Gastrocnemius medialis (tissue), 4 donors: ENCODE measurements around the gene MTFR1L. TPM values are rescaled to one million over a fixed set of nuclear protein-coding genes. Genes with fewer than 3 reads are reported as not detected.

Source experiments
- ATAC-seq, 2 donors: fragments of 150-250 bp; one replicate each; pipeline ENCODE4 v1.9.1; 2016
- DNase-seq, 2 donors: peaks; one replicate each; pipeline ENCODE4 v3.0.0-alpha.2; 2019
- H3K27ac ChIP-seq, 4 donors: fragments of 200-600 bp; sonication (generic); 1 replicate in 1 of 4; 2 replicates in 3 of 4; pipeline ENCODE4 v1.5.1; 2016 to 2018; ENCODE audit warnings: mild to moderate bottlenecking in 2 of 4, moderate library complexity in 1 of 4
- H3K27me3 ChIP-seq, 3 donors: fragments of 200-600 bp; sonication (generic) in 2 of 3; 1 replicate in 1 of 3; 2 replicates in 2 of 3; pipeline versions ENCODE4 v1.5.1 to v1.6.0; 2016 to 2019; ENCODE audit warnings: mild to moderate bottlenecking in 1 of 3, moderate library complexity in 1 of 3
- H3K36me3 ChIP-seq, 2 donors: fragments of 200-600 bp; sonication (generic) in 1 of 2; one replicate each; pipeline ENCODE4 v1.5.1; 2017 to 2018
- H3K4me1 ChIP-seq, 2 donors: fragments of 200-600 bp; sonication (generic) in 1 of 2; one replicate each; pipeline ENCODE4 v1.5.1; 2016 to 2017; ENCODE audit warnings: mild to moderate bottlenecking in 2 of 2
- H3K4me3 ChIP-seq, 4 donors: fragments of 200-600 bp; sonication (generic) in 3 of 4; 1 replicate in 1 of 4; 2 replicates in 3 of 4; pipeline ENCODE4 v1.5.1; 2016 to 2019; ENCODE audit warnings: mild to moderate bottlenecking in 2 of 4
- H3K9me3 ChIP-seq, 3 donors: fragments of 200-600 bp; sonication (generic) in 2 of 3; 1 replicate in 1 of 3; 2 replicates in 2 of 3; pipeline ENCODE4 v1.5.1; 2016 to 2019
- CTCF ChIP-seq, 5 experiments: fragments of 450-650 bp in 3 of 5; fragments of 200-600 bp in 2 of 5; sonication (generic) in 2 of 5; IDR thresholded peaks in 4 of 5; conservative IDR thresholded peaks in 1 of 5; 1 replicate in 4 of 5; 2 replicates in 1 of 5; pipeline ENCODE4 v1.5.1; 2016 to 2019; ENCODE audit warnings: antibody characterized with exemption in 5 of 5, mild to moderate bottlenecking in 3 of 5, moderate library complexity in 3 of 5
- POLR2A ChIP-seq, 2 donors: fragments of 450-650 bp; IDR thresholded peaks; one replicate each; pipeline ENCODE4 v1.6.1; 2017; ENCODE audit warnings: antibody characterized with exemption in 2 of 2, mild to moderate bottlenecking in 2 of 2, moderate library complexity in 2 of 2
- in situ Hi-C, 4 donors: fragments of 200-750 bp; cut with MboI; loops; one replicate each; pipeline versions ENCODE4 v1.15.0 to v1.8.0; 2017; ENCODE audit warnings: low sequenced_read_pairs in 4 of 4
- intact Hi-C: fragments of 100-400 bp; cut with DNase I; formaldehyde crosslinking; loops from one replicate; pipeline ENCODE4 v1.15.1; 2023; ENCODE audit warnings: low total_unique reads
- total RNA-seq, 4 donors: library from RNA; depleted of rRNA; stranded (reverse); fragments of >200 nt; gene quantifications; one replicate each; pipeline versions ENCODE4 v1.1.0 to v1.2.3, GENCODE V29; 2016

MTFR1L gene
- total RNA-seq, 4 donors from 2014 or later, result 123 to 186 (median 170) TPM

- no peak for TF ChIP-seq POLR2A (IDR thresholded peaks at IDR 0.05)
- no peak for TF ChIP-seq CTCF (IDR thresholded peaks at IDR 0.05 in 4 of 5, conservative IDR thresholded peaks at IDR 0.05 in 1 of 5)
- intact Hi-C loops, result no loop called here
- ATAC-seq, result no peak
- no peaks in the 10 kb centered on the region for H3K9me3 ChIP-seq
- H3K4me1 ChIP-seq, result peaks cover 40 to 49% of the 10 kb centered on the region in 2 donors
- no peaks in the 10 kb centered on the region for H3K36me3 ChIP-seq
- H3K27ac ChIP-seq, result peak overlapping the region in 2 of 4 donors; percentile 91
- H3K27me3 ChIP-seq, result no peaks in the 10 kb centered on the region
- no peak for DNase-seq
- in situ Hi-C loops, result loop anchor here in 3 of 4 donors (5.0 kb wide), 1 partner anchor 183 kb away; no protein-coding TSS in a partner anchor
- H3K4me3 ChIP-seq, result no peak overlapping the region
Observed at GRCh38 chr1:25795211-25795610, 24.5 kb upstream of the MTFR1L start.

GRCh38 chr1:25795946-25796810, 23.6 kb upstream of the MTFR1L start:
- DNase-seq (peak; percentile 78 to 89), ATAC-seq (peak; percentile 81 to 83)
- no peaks in the 10 kb centered on the region for H3K36me3 ChIP-seq
- H3K27me3 ChIP-seq, result no peaks in the 10 kb centered on the region
- intact Hi-C loops, result loop anchor here (1.0 to 2.0 kb wide), 4 partner anchors 25 to 188 kb away; no protein-coding TSS in a partner anchor
- peak overlapping the region; percentile 19 to 38 (median 36) for H3K4me3 ChIP-seq
- TF ChIP-seq POLR2A (IDR thresholded peaks at IDR 0.05) (peak; percentile 23 to 39), CTCF (IDR thresholded peaks at IDR 0.05 in 4 of 5, conservative IDR thresholded peaks at IDR 0.05 in 1 of 5) (no peak)
- H3K4me1 ChIP-seq, result peaks cover 45 to 57% of the 10 kb centered on the region in 2 donors
- no peaks in the 10 kb centered on the region for H3K9me3 ChIP-seq
- peak overlapping the region; percentile 88 to 91 (median 90) for H3K27ac ChIP-seq
- in situ Hi-C loops, result loop anchor here in 3 of 4 donors (5.0 kb wide), 1 partner anchor 184 kb away; no protein-coding TSS in a partner anchor

GRCh38 chr1:25796811-25797458, 22.8 kb upstream of the MTFR1L start:
- in situ Hi-C loops (loop anchor here in 3 of 4 donors (5.0 kb wide), 1 partner anchor 185 kb away; no protein-coding TSS in a partner anchor), intact Hi-C loops (loop anchor here (1.0 to 2.0 kb wide), 4 partner anchors 26 to 189 kb away; no protein-coding TSS in a partner anchor)
- Histone ChIP-seq H3K36me3 (no peaks in the 10 kb centered on the region), H3K27ac (peak overlapping the region; percentile 88 to 91 (median 90)), H3K27me3 (no peaks in the 10 kb centered on the region), H3K4me1 (peaks cover 53 to 65% of the 10 kb centered on the region in 2 donors), H3K9me3 (no peaks in the 10 kb centered on the region), H3K4me3 (peak overlapping the region; percentile 19 to 38 (median 36))
- peak; percentile 60 to 62 for ATAC-seq
- TF ChIP-seq POLR2A (IDR thresholded peaks at IDR 0.05) (no peak), CTCF (IDR thresholded peaks at IDR 0.05 in 4 of 5, conservative IDR thresholded peaks at IDR 0.05 in 1 of 5) (peak; percentile 80 to 90 (median 85))
- DNase-seq, result peak; percentile 49 to 78

GRCh38 chr1:25797939-25798338, 21.8 kb upstream of the MTFR1L start:
- TF ChIP-seq POLR2A (IDR thresholded peaks at IDR 0.05) (no peak), CTCF (IDR thresholded peaks at IDR 0.05 in 4 of 5, conservative IDR thresholded peaks at IDR 0.05 in 1 of 5) (peak in 4 of 5 experiments; percentile 16 to 51 (median 38))
- Histone ChIP-seq H3K27me3 (no peaks in the 10 kb centered on the region), H3K27ac (peak overlapping the region; percentile 88 to 91 (median 90)), H3K36me3 (no peaks in the 10 kb centered on the region), H3K4me3 (no peak overlapping the region), H3K9me3 (no peaks in the 10 kb centered on the region), H3K4me1 (peaks cover 62 to 69% of the 10 kb centered on the region in 2 donors)
- intact Hi-C loops, result loop anchor here (2.0 kb wide), 2 partner anchors 27 to 99 kb away; no protein-coding TSS in a partner anchor
- DNase-seq (peak in 1 of 2 donors; percentile 51), ATAC-seq (no peak)
- in situ Hi-C loops, result loop anchor here in 3 of 4 donors (5.0 kb wide), 1 partner anchor 186 kb away; no protein-coding TSS in a partner anchor
